Right lobe of liver (tissue), 6 donors: ENCODE data around the gene CDKAL1. TPM values are rescaled to one million over a fixed set of nuclear protein-coding genes. Genes with fewer than 3 reads are reported as not detected.
A peak's percentile ranks its signal among the peaks of the same experiment; 100 is the strongest.

ENCODE experiments used
- ATAC-seq, 4 donors: fragments of 200-7000 bp; cut with Tn5 transposase; one replicate each; pipeline ENCODE4 v1.9.1; 2020; ENCODE audit warnings: mild to moderate bottlenecking in 4 of 4, moderate library complexity in 4 of 4
- DNase-seq, 3 donors: peaks; one replicate each; pipeline ENCODE4 v3.0.0-alpha.2; 2020
- H3K27ac ChIP-seq, 3 donors: fragments of 200-600 bp; one replicate each; pipeline ENCODE4 v1.8.0; 2022
- H3K27me3 ChIP-seq, 2 donors: fragments of 200-600 bp; one replicate each; pipeline ENCODE4 v1.8.0; 2022
- H3K36me3 ChIP-seq, 4 donors: fragments of 200-600 bp; sonication (generic) in 1 of 4; one replicate each; pipeline versions ENCODE4 v1.5.1 to v1.8.0; 2017 to 2022; ENCODE audit warnings: control low read depth in 1 of 4
- H3K4me1 ChIP-seq, 4 donors: fragments of 200-600 bp; sonication (generic) in 1 of 4; one replicate each; pipeline versions ENCODE4 v1.5.1 to v1.8.0; 2017 to 2022; ENCODE audit warnings: control low read depth in 1 of 4
- H3K4me3 ChIP-seq, 3 donors: fragments of 200-600 bp; one replicate each; pipeline ENCODE4 v1.8.0; 2022
- H3K9me3 ChIP-seq, 4 donors: fragments of 200-600 bp; sonication (generic) in 1 of 4; one replicate each; pipeline versions ENCODE4 v1.5.1 to v1.8.0; 2017 to 2022; ENCODE audit warnings: control low read depth in 1 of 4
- POLR2A ChIP-seq: fragments of 450-650 bp; IDR thresholded peaks from one replicate; pipeline ENCODE4 v1.6.1; 2017; ENCODE audit warnings: antibody characterized with exemption, mild to moderate bottlenecking
- WGBS: methylation state at CpG from one replicate; pipeline ENCODE4 v1.1.6; 2018; ENCODE audit warnings: low coverage, low lambda C conversion rate; ENCODE audit not compliant: insufficient coverage; ENCODE audit errors: missing lambda C conversion rate; 5-methylcytosine and 5-hydroxymethylcytosine counted together
- intact Hi-C, 2 donors: fragments of 100-400 bp; cut with DNase I; formaldehyde crosslinking; loops; one replicate each; pipeline versions ENCODE4 v1.11.2 to v1.14.1; 2022
- total RNA-seq, 6 experiments: library from RNA; depleted of rRNA in 2 of 6; stranded (reverse); fragments of >200 nt in 2 of 6; fragmentation: NEBNext Ultra II Directional in 3 of 6; extraction: Animal tissue kit (Norgen Biotek cat#: 25700) in 3 of 6; gene quantifications; one replicate each; pipeline versions ENCODE4 v1.1.0 to v1.2.4, GENCODE V29; 2016 to 2023
- TF ChIP-seq, protein P1 (sequence below), 4 donors: fragments of 200-600 bp in 3 of 4; fragments of 450-650 bp in 1 of 4; IDR thresholded peaks; one replicate each; pipeline versions ENCODE4 v1.5.1 to v1.8.0; 2016 to 2022; ENCODE audit warnings: antibody characterized with exemption in 4 of 4, mild to moderate bottlenecking in 2 of 4
- donor health status: DM: no; HTN: yes; CAD: no.
- donor health status: DM: no; HTN: no; CAD: no.
- donor health status: DM: no; HTN: no; CAD: no.
- donor health status: DM: no; HTN: yes; CAD: no.
- donor health status: DM: no; HTN: yes; CAD: no.

CDKAL1 gene
- total RNA-seq, 6 experiments from 2014 or later: 4.5 to 7.0 (median 6.2) TPM

DNA sequence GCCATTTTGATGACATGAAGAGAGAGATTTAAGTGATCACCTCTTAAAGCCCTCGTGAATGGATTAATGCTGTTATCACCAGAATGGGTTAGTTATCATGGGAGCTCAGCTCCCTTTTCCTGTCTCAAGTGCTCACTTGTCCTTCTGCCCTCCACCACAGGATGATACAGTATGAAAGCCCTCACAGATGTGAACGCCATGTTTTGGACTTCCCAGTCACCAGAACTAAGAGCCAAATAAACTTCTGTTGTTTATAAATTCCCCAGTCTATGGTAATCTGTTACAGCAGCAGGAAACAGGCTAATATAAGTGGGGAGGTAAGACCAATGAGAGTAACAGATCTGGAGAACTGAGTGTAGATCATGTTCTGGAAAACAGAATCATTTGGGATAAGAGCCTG, 493.2 kb downstream of the CDKAL1 start:
- H3K9me3 ChIP-seq: peaks cover 0 to 2% (median 0%) of the 10 kb centered on the region in 4 donors
- H3K4me1 ChIP-seq: peaks cover 0 to 13% (median 6%) of the 10 kb centered on the region in 4 donors
- no peak overlapping the region for H3K27ac ChIP-seq
- intact Hi-C loops: no loop called here
- H3K27me3 ChIP-seq: no peaks in the 10 kb centered on the region
- 97% methylated on average over 2 of the region's 2 CpGs for WGBS
- H3K36me3 ChIP-seq: no peaks in the 10 kb centered on the region
- DNase-seq (no peak), ATAC-seq (no peak)
- TF ChIP-seq, protein P1, sequence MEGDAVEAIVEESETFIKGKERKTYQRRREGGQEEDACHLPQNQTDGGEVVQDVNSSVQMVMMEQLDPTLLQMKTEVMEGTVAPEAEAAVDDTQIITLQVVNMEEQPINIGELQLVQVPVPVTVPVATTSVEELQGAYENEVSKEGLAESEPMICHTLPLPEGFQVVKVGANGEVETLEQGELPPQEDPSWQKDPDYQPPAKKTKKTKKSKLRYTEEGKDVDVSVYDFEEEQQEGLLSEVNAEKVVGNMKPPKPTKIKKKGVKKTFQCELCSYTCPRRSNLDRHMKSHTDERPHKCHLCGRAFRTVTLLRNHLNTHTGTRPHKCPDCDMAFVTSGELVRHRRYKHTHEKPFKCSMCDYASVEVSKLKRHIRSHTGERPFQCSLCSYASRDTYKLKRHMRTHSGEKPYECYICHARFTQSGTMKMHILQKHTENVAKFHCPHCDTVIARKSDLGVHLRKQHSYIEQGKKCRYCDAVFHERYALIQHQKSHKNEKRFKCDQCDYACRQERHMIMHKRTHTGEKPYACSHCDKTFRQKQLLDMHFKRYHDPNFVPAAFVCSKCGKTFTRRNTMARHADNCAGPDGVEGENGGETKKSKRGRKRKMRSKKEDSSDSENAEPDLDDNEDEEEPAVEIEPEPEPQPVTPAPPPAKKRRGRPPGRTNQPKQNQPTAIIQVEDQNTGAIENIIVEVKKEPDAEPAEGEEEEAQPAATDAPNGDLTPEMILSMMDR (IDR thresholded peaks at IDR 0.05): no peak
- TF ChIP-seq POLR2A: no peak
- no peak overlapping the region for H3K4me3 ChIP-seq

DNA sequence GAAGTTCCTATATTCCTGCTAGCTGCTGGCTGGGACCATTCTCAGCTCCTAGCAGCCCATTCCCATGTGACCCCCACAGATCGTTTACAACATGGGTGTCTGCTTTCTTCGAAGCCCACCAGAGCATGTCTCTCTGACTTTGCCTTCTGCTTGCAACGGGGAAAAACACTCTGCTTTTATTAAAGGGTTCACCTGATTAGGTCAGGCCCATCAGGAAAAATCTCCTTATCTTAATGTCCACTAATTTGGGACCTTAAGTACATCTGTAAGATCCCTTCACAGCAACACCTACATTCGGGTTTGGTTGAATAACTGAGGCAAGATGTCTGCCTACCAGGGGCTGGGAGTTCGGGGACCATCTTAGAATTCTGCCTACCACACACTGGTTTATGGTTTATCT, 496.9 kb downstream of the CDKAL1 start:
- 94% methylated on average over 5 of the region's 5 CpGs for WGBS
- no peak for DNase-seq

DNA sequence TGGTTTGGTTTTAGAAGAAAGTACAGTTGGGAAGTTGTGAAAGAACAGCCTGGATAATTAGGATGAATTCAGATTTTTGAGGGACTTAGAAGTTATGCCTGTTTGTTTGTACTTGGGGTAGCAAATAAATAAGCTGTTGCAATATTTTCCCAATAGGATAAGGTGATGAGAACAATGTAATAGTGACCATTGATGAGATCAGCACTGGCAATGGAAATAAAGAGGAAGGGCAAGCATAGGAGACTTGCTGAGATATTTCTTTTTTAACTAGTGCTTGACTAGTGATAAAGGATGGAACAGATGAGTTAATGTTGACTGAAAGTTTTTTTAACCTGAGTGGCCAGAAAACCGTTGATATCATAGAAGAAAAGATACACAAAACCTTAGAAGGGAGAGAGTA, 498.8 kb downstream of the CDKAL1 start:
- no peaks in the 10 kb centered on the region for H3K27me3 ChIP-seq
- no peak for ATAC-seq
- no peak overlapping the region for H3K4me3 ChIP-seq
- intact Hi-C loops: no loop called here
- no peaks in the 10 kb centered on the region for H3K36me3 ChIP-seq
- no peak for DNase-seq
- TF ChIP-seq POLR2A: no peak
- TF ChIP-seq, protein P1 (IDR thresholded peaks at IDR 0.05): no peak
- no peaks in the 10 kb centered on the region for H3K9me3 ChIP-seq
- H3K27ac ChIP-seq: no peak overlapping the region
- H3K4me1 ChIP-seq: peaks cover 0 to 5% (median 0%) of the 10 kb centered on the region in 4 donors
- WGBS: 64% methylated on average over 1 of the region's 1 CpG

More for the DNA sequence above, 496.9 kb downstream of the CDKAL1 start:
- TF ChIP-seq, protein P1 (IDR thresholded peaks at IDR 0.05): no peak
- TF ChIP-seq POLR2A: no peak
- Histone ChIP-seq H3K4me3 (no peak overlapping the region), H3K4me1 (peaks cover 0 to 7% (median 1%) of the 10 kb centered on the region in 4 donors), H3K27ac (no peak overlapping the region), H3K9me3 (no peaks in the 10 kb centered on the region), H3K36me3 (no peaks in the 10 kb centered on the region), H3K27me3 (no peaks in the 10 kb centered on the region)
- no peak for ATAC-seq
- intact Hi-C loops: no loop called here

DNA sequence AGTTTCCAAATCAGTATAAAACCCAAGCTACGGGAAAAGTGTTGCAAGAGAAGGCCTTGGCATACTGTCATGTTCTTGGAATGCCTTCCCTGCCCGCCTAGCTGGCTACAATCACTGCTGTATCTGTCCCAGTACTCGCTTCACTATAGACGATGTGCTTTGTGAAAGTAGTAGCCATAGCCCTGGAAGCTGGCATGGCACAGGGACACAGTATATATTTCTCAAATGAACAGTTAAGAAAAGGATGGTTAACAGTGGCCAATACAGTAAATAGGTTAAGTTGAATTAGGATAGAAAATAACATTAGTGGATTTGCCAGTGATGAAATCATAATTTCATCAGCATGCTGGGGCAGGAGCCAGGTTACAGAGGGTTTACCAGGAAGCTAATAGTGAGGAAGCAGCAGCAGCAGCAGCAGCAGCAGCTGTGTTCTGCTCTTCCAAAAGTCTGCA, 499.3 kb downstream of the CDKAL1 start:
- H3K9me3 ChIP-seq: no peaks in the 10 kb centered on the region
- H3K27me3 ChIP-seq: no peaks in the 10 kb centered on the region
- ATAC-seq (peak in 3 of 4 donors; percentile 49 to 92 (median 63)), DNase-seq (peak in 1 of 3 donors; percentile 25)
- no peak overlapping the region for H3K4me3 ChIP-seq
- TF ChIP-seq POLR2A: no peak
- TF ChIP-seq, protein P1 (IDR thresholded peaks at IDR 0.05): no peak
- H3K36me3 ChIP-seq: no peaks in the 10 kb centered on the region
- peaks cover 0 to 5% (median 0%) of the 10 kb centered on the region in 4 donors for H3K4me1 ChIP-seq
- 71% methylated on average over 4 of the region's 4 CpGs for WGBS
- intact Hi-C loops: no loop called here
- H3K27ac ChIP-seq: no peak overlapping the region

DNA sequence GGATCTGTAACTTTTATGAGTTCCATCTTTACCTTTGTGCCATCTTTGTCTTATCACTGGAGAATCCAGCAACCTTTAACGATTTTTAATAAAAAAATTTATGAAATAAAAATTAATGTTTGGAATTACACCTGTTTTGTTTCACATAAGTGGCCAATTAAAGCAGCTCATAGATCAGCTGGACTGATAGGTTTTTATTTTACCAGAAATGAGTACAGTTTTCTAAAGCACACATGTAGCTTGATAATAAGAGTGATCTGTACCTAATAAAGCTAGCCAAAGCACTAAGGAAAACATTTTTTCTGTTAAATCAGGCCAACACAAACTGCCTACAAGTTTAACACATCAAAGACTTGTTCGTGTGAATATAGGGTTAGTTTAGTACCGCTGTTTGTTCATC, 500.1 kb downstream of the CDKAL1 start:
- no peak for DNase-seq
- Histone ChIP-seq H3K27me3 (no peaks in the 10 kb centered on the region), H3K4me3 (no peak overlapping the region), H3K9me3 (no peaks in the 10 kb centered on the region), H3K27ac (no peak overlapping the region), H3K4me1 (peaks cover 0 to 5% (median 0%) of the 10 kb centered on the region in 4 donors), H3K36me3 (no peaks in the 10 kb centered on the region)
- ATAC-seq: no peak
- no peak for TF ChIP-seq POLR2A
- TF ChIP-seq, protein P1 (IDR thresholded peaks at IDR 0.05): no peak
- 73% methylated on average over 3 of the region's 3 CpGs for WGBS
- intact Hi-C loops: no loop called here
